SK-N-SH (cell line): Measurements from ENCODE around the gene PRCC. TPM values are rescaled to one million over a fixed set of nuclear protein-coding genes. Genes with fewer than 3 reads are reported as not detected.
A peak's percentile ranks its signal among the peaks of the same experiment; 100 is the strongest.

Experiments used
- CTCF ChIA-PET: fragments of 300-600, 350-600 bp; formaldehyde crosslinking; extraction: SDS; loops from one replicate; lab custom pipeline; 2021; lab: Yijun Ruan, JAX
- POLR2A ChIA-PET: fragments of 350-600 bp; sonication (Branson Sonifier 250); formaldehyde crosslinking; extraction: SDS; loops from one replicate; lab custom pipeline; 2020; ENCODE audit warnings: antibody characterized with exemption, inconsistent platforms; lab: Yijun Ruan, JAX
- DNase-seq: peaks from one replicate; pipeline ENCODE4 v3.0.0; 2012
- H2AFZ ChIP-seq: fragments of 200-600 bp; sonication (generic); 2 replicates; pipeline ENCODE4 v1.8.1; 2016; ENCODE audit warnings: antibody characterized with exemption, mild to moderate bottlenecking, low read depth
- H3F3A ChIP-seq: fragments of 200-600 bp; sonication (generic); replicated peaks from 2 replicates; pipeline ENCODE3; 2016; ENCODE audit warnings: antibody characterized with exemption, mild to moderate bottlenecking; ENCODE audit not compliant: insufficient read depth
- H3K27ac ChIP-seq, 2 experiments: fragments of 200-500 bp in 1 of 2; fragments of 200-600 bp in 1 of 2; sonication (Bioruptor generic) in 1 of 2; sonication (generic), shearing (Covaris generic) in 1 of 2; 2 replicates each; pipeline versions ENCODE4 v1.5.1 to v1.6.1; 2014 to 2016; ENCODE audit warnings: low read depth in 2 of 2, inconsistent platforms in 1 of 2, low read length in 1 of 2, mild to moderate bottlenecking in 1 of 2, mixed read lengths in 1 of 2
- H3K27me3 ChIP-seq: fragments of 200-600 bp; sonication (generic), shearing (Covaris generic); 2 replicates; pipeline ENCODE4 v1.6.1; 2016; ENCODE audit warnings: mixed run types; ENCODE audit not compliant: insufficient read depth
- H3K36me3 ChIP-seq, 2 experiments: fragments of 200-500 bp in 1 of 2; fragments of 200-600 bp in 1 of 2; sonication (Bioruptor generic) in 1 of 2; sonication (generic) in 1 of 2; replicated peaks in 1 of 2; 2 replicates each; pipeline versions ENCODE3 to v1.5.1; 2014 to 2016; ENCODE audit warnings: low read length in 1 of 2, mild to moderate bottlenecking in 1 of 2; ENCODE audit not compliant: insufficient read depth in 2 of 2, control insufficient read depth in 1 of 2
- H3K4me1 ChIP-seq, 2 experiments: fragments of 200-500 bp in 1 of 2; fragments of 200-600 bp in 1 of 2; sonication (Bioruptor generic) in 1 of 2; sonication (generic), shearing (Covaris generic) in 1 of 2; 2 replicates each; pipeline versions ENCODE4 v1.5.1 to v1.6.1; 2014 to 2016; ENCODE audit warnings: low read depth in 1 of 2, low read length in 1 of 2, mixed run types in 1 of 2; ENCODE audit not compliant: insufficient read depth in 2 of 2, control insufficient read depth in 1 of 2
- H3K4me2 ChIP-seq: fragments of 200-600 bp; sonication (generic), shearing (Covaris generic); 2 replicates; pipeline ENCODE4 v1.6.1; 2017; ENCODE audit warnings: mixed run types
- H3K4me3 ChIP-seq, 2 experiments: fragments of 200-500 bp in 1 of 2; fragments of 200-600 bp in 1 of 2; sonication (Bioruptor generic) in 1 of 2; sonication (generic), shearing (Covaris generic) in 1 of 2; 2 replicates each; pipeline versions ENCODE4 v1.5.1 to v1.8.1; 2014 to 2016; ENCODE audit warnings: low read depth in 2 of 2, inconsistent platforms in 1 of 2, low read length in 1 of 2, mild to moderate bottlenecking in 1 of 2, mixed read lengths in 1 of 2, moderate library complexity in 1 of 2
- H3K79me2 ChIP-seq: fragments of 200-600 bp; sonication (generic); 2 replicates; pipeline ENCODE4 v1.8.1; 2017; ENCODE audit warnings: mild to moderate bottlenecking; ENCODE audit not compliant: insufficient read depth
- H3K9ac ChIP-seq: fragments of 200-600 bp; sonication (generic); 2 replicates; pipeline ENCODE4 v1.6.1; 2017; ENCODE audit warnings: mixed run types
- H3K9me2 ChIP-seq: fragments of 200-600 bp; sonication (generic); 2 replicates; pipeline ENCODE4 v1.6.1; 2017; ENCODE audit warnings: mixed run types
- H3K9me3 ChIP-seq: fragments of 200-600 bp; sonication (generic); 2 replicates; pipeline ENCODE4 v1.6.1; 2017; ENCODE audit warnings: mixed run types, mild to moderate bottlenecking, moderate library complexity
- H4K20me1 ChIP-seq: fragments of 200-600 bp; sonication (generic); 2 replicates; pipeline ENCODE4 v1.6.1; 2017; ENCODE audit warnings: mild to moderate bottlenecking, mixed run types; ENCODE audit not compliant: insufficient read depth
- CTCF ChIP-seq: fragments of 200-600 bp; sonication (generic); IDR thresholded peaks from 2 replicates; pipeline ENCODE4 v1.6.1; 2017; ENCODE audit warnings: antibody characterized with exemption, mild to moderate bottlenecking, moderate library complexity
- FOXJ3 ChIP-seq: sonication (generic); formaldehyde crosslinking; IDR thresholded peaks from 2 replicates; pipeline ENCODE4 v1.5.1; 2020; ENCODE audit warnings: mild to moderate bottlenecking, missing genetic modification reagents
- GATA2 ChIP-seq: sonication (generic); formaldehyde crosslinking; IDR thresholded peaks from 2 replicates; pipeline ENCODE4 v1.5.0; 2020; ENCODE audit warnings: mild to moderate bottlenecking, missing genetic modification reagents
- MEF2A ChIP-seq: IDR thresholded peaks from 2 replicates; pipeline ENCODE4 v1.4.0; 2012; ENCODE audit warnings: low read depth, borderline replicate concordance
- RCOR1 ChIP-seq: fragments of 150-350 bp; IDR thresholded peaks from 2 replicates; pipeline ENCODE4 v1.6.1; 2017; ENCODE audit warnings: antibody characterized with exemption, low read length
- SIN3A ChIP-seq: IDR thresholded peaks from 2 replicates; pipeline ENCODE4 v1.6.1; 2012; ENCODE audit warnings: low read depth, mild to moderate bottlenecking, low read length, moderate library complexity, borderline replicate concordance
- TAF1 ChIP-seq: IDR thresholded peaks from 2 replicates; pipeline ENCODE4 v1.6.1; 2012; ENCODE audit warnings: low read depth, mild to moderate bottlenecking, low read length, moderate library complexity, borderline replicate concordance
- TCF12 ChIP-seq: IDR thresholded peaks from 2 replicates; pipeline ENCODE4 v1.4.0; 2012
- WGBS: methylation state at CpG from one replicate; pipeline ENCODE4 v1.1.6; 2017; ENCODE audit warnings: low lambda C conversion rate; 5-methylcytosine and 5-hydroxymethylcytosine counted together
- polyA plus RNA-seq, 3 experiments: library from polyadenylated mRNA; depleted of rRNA; stranded (reverse); fragments of >200 nt; gene quantifications; 2 replicates each; pipeline ENCODE4 v1.2.3, GENCODE V29; 2012
- TF ChIP-seq, protein P1 (sequence below): IDR thresholded peaks from 2 replicates; pipeline ENCODE4; 2012

PRCC gene
- polyA plus RNA-seq, 1 of the 3 experiments (the other 2 are of a cell fraction) = 39.2 TPM

DNA sequence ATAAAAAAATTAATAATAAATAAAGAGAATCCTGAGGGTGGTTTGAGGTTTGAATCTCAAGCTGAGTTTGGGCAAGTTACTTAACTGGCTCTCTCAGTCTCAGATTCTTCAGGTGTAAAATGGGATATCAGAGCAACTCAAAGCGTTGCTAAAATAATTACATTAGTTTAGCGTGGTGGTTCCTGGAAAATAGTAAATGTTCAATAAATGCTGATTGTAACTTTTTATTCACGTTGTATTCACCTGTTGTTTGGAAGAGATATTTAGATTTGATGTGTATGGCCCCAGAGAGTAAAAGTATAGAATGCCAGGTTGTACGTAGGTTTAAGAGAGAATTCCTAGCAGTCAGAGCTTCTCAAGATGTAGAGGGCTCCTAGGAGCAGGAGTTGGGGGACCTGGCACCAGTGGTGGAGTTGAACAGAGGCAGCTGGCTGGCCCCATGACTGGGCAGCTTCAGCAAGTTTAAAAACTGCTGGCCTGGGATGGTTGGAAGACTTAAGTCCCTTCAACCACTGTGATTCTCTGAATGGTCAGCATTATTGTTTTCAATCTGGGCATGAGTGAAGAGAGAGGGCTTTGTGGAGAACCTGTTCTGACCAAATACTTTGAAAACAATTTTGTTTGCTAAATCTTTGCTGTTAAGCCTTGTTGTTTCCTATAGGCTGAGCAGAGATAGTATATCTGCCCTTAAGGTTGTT, 22.4 kb downstream of the PRCC start:
- ChIA-PET CTCF (interaction anchor here (0.7 to 3.4 kb wide), 9 partner anchors 8 to 138 kb away, joined by 3 to 21 read pairs (median 7); partner anchors contain the start of genes ISG20L2, METTL25B and NTRK1), POLR2A (interaction anchor here (0.6 kb wide), 1 partner anchor 74 kb away, joined by 3 read pairs; no protein-coding TSS in a partner anchor)
- H3K36me3 ChIP-seq = peaks cover 49 to 53% of the 10 kb centered on the region in 2 experiments
- no peak for DNase-seq
- no peaks in the 10 kb centered on the region for H3K27me3 ChIP-seq
- no peak for TF ChIP-seq SIN3A
- TF ChIP-seq RCOR1 = no peak
- no peak for TF ChIP-seq TAF1
- TF ChIP-seq MEF2A = no peak
- TF ChIP-seq, protein P1, sequence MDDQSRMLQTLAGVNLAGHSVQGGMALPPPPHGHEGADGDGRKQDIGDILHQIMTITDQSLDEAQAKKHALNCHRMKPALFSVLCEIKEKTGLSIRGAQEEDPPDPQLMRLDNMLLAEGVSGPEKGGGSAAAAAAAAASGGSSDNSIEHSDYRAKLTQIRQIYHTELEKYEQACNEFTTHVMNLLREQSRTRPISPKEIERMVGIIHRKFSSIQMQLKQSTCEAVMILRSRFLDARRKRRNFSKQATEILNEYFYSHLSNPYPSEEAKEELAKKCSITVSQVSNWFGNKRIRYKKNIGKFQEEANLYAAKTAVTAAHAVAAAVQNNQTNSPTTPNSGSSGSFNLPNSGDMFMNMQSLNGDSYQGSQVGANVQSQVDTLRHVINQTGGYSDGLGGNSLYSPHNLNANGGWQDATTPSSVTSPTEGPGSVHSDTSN = no peak
- no peak overlapping the region for H3K4me3 ChIP-seq
- H3K4me2 ChIP-seq = no peak overlapping the region
- WGBS = 95% methylated on average over 4 of the region's 4 CpGs
- peaks cover 35% of the 10 kb centered on the region for H3K79me2 ChIP-seq
- H3K9ac ChIP-seq = no peak overlapping the region
- no peak overlapping the region for H2AFZ ChIP-seq
- no peaks in the 10 kb centered on the region for H3F3A ChIP-seq
- H3K4me1 ChIP-seq = no peaks in the 10 kb centered on the region; a peak in 1 of 4 replicates
- no peaks in the 10 kb centered on the region for H3K9me2 ChIP-seq
- H3K9me3 ChIP-seq = no peaks in the 10 kb centered on the region
- H3K27ac ChIP-seq = no peak overlapping the region
- peaks cover 12% of the 10 kb centered on the region for H4K20me1 ChIP-seq

- peaks cover 0 to 33% of the 10 kb centered on the region in 2 experiments; a peak in 2 of 4 replicates for H3K4me1 ChIP-seq
- peaks cover 61 to 79% of the 10 kb centered on the region in 2 experiments for H3K36me3 ChIP-seq
- no peak overlapping the region for H2AFZ ChIP-seq
- no peak overlapping the region for H3K9ac ChIP-seq
- peaks cover 26% of the 10 kb centered on the region for H4K20me1 ChIP-seq
- no peaks in the 10 kb centered on the region for H3K9me3 ChIP-seq
- no peak overlapping the region for H3K4me2 ChIP-seq
- WGBS = 78% methylated on average over 7 of the region's 7 CpGs
- no peak for TF ChIP-seq TCF12
- TF ChIP-seq CTCF = no peak
- no peak for TF ChIP-seq FOXJ3
- no peak for TF ChIP-seq GATA2 (CRISPR knock-in tag)
- TF ChIP-seq, all 33 proteins: peak for 0
- Histone ChIP-seq H3K9me2 (no peaks in the 10 kb centered on the region), H3K4me3 (no peak overlapping the region), H3K27ac (peak overlapping the region in 1 of 2 experiments; percentile 85; a peak in 2 of 4 replicates), H3K27me3 (no peaks in the 10 kb centered on the region), H3K79me2 (peaks cover 7% of the 10 kb centered on the region), H3F3A (peaks cover 15% of the 10 kb centered on the region)
- no peak for DNase-seq
- POLR2A ChIA-PET = interaction anchor here (1.2 kb wide), 1 partner anchor 66 kb away, joined by 4 read pairs; the partner anchor contains the start of gene NTRK1
- CTCF ChIA-PET = interaction anchor here (0.7 to 16.9 kb wide), 8 partner anchors 12 to 133 kb away, joined by 3 to 566 read pairs (median 84); partner anchors contain the start of genes INSRR, ISG20L2, METTL25B and NTRK1
Observed at GRCh38 chr1:156794506-156795373, 27.4 kb downstream of the PRCC start.
